CD4-positive, CD25-positive, alpha-beta regulatory T cell (primary cell): ENCODE results near the gene CAST. TPM values are rescaled to one million over a fixed set of nuclear protein-coding genes. Genes with fewer than 3 reads are reported as not detected.

ENCODE experiments used
- ATAC-seq, 2 donors: fragments of 150-1000 bp; cut with Tn5 transposase; one replicate each; pipeline ENCODE4 v1.10.0; 2021; ENCODE audit warnings: low read depth in 2 of 2, moderate number of reproducible peaks in 2 of 2, moderate library complexity in 1 of 2
- DNase-seq, 3 donors: peaks; one replicate each; pipeline versions ENCODE4 v3.0.0 to v3.0.0-alpha.2; 2012 to 2022; ENCODE audit warnings: mixed read lengths in 1 of 3
- H3K27ac ChIP-seq: one replicate; pipeline ENCODE4 v1.7.0; 2013; ENCODE audit warnings: mild to moderate bottlenecking, low read length; ENCODE audit not compliant: insufficient read depth, poor library complexity, severe bottlenecking
- H3K27me3 ChIP-seq: one replicate; pipeline ENCODE4 v1.7.0; 2013; ENCODE audit warnings: low read length; ENCODE audit not compliant: control insufficient read depth, insufficient read depth
- H3K36me3 ChIP-seq: one replicate; pipeline ENCODE4 v1.7.0; 2013; ENCODE audit warnings: mild to moderate bottlenecking, low read length, moderate library complexity; ENCODE audit not compliant: control insufficient read depth, insufficient read depth
- H3K4me1 ChIP-seq: 2 replicates; pipeline ENCODE4 v1.7.0; 2013; ENCODE audit warnings: mild to moderate bottlenecking, low read length; ENCODE audit not compliant: insufficient read depth, control insufficient read depth, poor library complexity, severe bottlenecking
- H3K4me3 ChIP-seq: one replicate; pipeline ENCODE4 v1.7.0; 2013; ENCODE audit warnings: low read depth, mild to moderate bottlenecking, low read length, moderate library complexity
- H3K9me3 ChIP-seq, 2 experiments: 1 replicate in 1 of 2; 2 replicates in 1 of 2; pipeline ENCODE4 v1.7.0; 2013; ENCODE audit warnings: low read length in 2 of 2, mild to moderate bottlenecking in 1 of 2, moderate library complexity in 1 of 2; ENCODE audit not compliant: control insufficient read depth in 2 of 2
- H3K27ac Mint-ChIP-seq, 3 donors: one replicate each; pipeline ENCODE4 v1.8.0; 2020 to 2022; ENCODE audit warnings: mild to moderate bottlenecking in 3 of 3, mixed read lengths in 3 of 3, moderate library complexity in 2 of 3
- H3K27me3 Mint-ChIP-seq: one replicate; pipeline ENCODE4 v1.8.0; 2022; ENCODE audit warnings: mild to moderate bottlenecking, mixed read lengths
- H3K36me3 Mint-ChIP-seq: one replicate; pipeline ENCODE4 v1.8.0; 2020; ENCODE audit warnings: mixed read lengths
- H3K4me1 Mint-ChIP-seq, 4 donors: one replicate each; pipeline ENCODE4 v1.8.0; 2020 to 2022; ENCODE audit warnings: mixed read lengths in 4 of 4, mild to moderate bottlenecking in 1 of 4
- H3K4me3 Mint-ChIP-seq, 4 donors: one replicate each; pipeline ENCODE4 v1.8.0; 2020 to 2022; ENCODE audit warnings: mild to moderate bottlenecking in 4 of 4, mixed read lengths in 4 of 4, moderate library complexity in 3 of 4
- H3K9me3 Mint-ChIP-seq, 7 donors: one replicate each; pipeline ENCODE4 v1.8.0; 2020 to 2022; ENCODE audit warnings: mixed read lengths in 7 of 7, mild to moderate bottlenecking in 3 of 7, moderate library complexity in 2 of 7
- polyA plus RNA-seq, 4 donors: library from polyadenylated mRNA; unstranded; fragments of 300-500 nt; fragmentation: Illumina TruSeq; gene quantifications; one replicate each; pipeline ENCODE4 v1.2.3, GENCODE V29; 2021
- total RNA-seq: library from RNA; stranded (reverse); gene quantifications from one replicate; pipeline ENCODE4 v1.2.3, GENCODE V29; 2022

CAST gene
- total and polyA plus RNA-seq, 5 donors from 2014 or later, result 37.8 to 374 (median 48.2) TPM

DNA sequence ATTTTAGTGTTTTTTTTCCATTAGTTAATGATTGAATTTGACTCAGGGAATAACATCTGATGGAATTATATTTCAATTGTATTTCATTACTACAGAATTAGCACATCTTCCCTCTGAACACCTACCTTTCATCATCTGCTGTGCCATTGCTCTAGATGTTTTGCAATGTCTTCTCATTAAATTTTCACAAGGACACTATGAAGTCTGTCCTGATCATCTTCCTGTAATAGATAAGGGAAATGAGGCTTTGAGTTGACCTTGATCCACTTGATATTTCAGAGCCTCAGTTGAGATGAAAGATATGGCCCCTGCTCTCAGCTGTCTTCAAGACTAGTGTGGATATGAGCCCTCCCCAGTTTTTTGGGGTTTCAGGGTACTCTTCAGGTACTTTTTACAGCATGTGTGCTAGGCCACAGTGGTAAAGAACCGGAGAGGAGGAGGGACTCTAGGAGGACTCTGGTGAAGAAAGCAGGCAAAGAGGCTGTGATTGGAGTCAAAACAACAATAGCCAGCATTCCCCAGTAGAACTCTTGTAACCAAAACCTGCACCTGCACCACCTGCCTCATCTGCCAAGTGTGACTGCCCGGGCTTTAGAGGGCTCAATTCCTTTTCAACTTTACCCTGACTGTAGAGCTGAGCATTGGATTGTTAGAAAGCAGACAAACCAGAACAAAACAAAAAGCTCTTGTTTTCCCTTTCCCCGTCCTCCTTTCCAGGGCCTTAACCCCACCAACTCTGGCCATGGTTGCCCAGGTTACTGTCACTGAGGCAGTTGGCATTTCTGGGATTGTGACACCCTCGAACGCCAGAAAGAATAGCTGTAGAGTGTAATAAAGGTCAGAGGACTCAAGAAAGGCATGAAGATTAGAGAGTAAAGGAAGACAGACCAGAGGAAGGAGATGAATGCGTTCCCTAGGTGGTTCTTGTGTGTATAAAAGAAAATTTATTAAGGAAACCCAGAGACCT is 89.3 kb downstream of the CAST start:
- H3K4me3 Mint-ChIP-seq, result no peak overlapping the region
- no peaks in the 10 kb centered on the region for H3K27me3 Mint-ChIP-seq
- Histone ChIP-seq H3K4me3 (no peak overlapping the region), H3K4me1 (no peaks in the 10 kb centered on the region), H3K9me3 (no peaks in the 10 kb centered on the region), H3K27ac (no peak overlapping the region), H3K27me3 (no peaks in the 10 kb centered on the region), H3K36me3 (peaks cover 93% of the 10 kb centered on the region)
- H3K9me3 Mint-ChIP-seq, result no peaks in the 10 kb centered on the region
- H3K27ac Mint-ChIP-seq, result peak overlapping the region in 1 of 3 donors; percentile 52
- peaks cover 18% of the 10 kb centered on the region for H3K36me3 Mint-ChIP-seq
- peaks cover 2 to 12% (median 5%) of the 10 kb centered on the region in 4 donors for H3K4me1 Mint-ChIP-seq
- DNase-seq (no peak), ATAC-seq (no peak)

DNA sequence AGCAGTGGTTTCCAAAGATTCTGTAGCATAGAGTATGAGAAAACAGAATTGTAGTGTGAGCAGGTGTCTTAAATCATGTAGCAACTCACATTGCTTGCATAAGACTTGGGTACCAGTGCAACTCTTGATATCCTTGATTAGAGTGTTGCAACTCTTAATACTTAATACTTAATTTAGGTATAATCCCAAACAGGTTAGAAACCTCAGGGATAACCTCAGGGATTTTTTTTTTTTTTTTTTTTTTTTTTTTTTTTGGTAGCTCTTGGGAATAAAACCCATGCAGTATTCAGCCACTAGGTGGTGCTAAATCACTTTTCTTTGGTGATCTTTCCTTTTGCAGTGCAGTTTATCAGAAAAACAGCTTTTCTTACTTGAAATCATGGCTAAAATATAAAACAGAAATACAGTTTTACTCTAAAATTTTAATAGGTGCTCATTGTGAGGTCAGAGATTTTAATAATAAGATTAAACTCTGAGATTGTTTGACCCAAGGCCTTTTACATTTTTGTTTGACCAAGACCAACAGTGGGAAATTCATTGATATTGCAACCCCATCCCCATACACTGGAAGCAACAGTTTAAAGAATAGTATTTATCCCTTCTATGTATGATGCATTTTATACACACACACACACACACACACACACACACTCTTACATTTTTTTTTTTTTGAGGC is 90.3 kb downstream of the CAST start:
- ATAC-seq (peak in 1 of 2 donors; percentile 55), DNase-seq (peak; percentile 26 to 74 (median 67))
- Mint-ChIP-seq H3K27ac (peak overlapping the region in 1 of 3 donors; percentile 73), H3K4me1 (peaks cover 2 to 10% (median 5%) of the 10 kb centered on the region in 4 donors), H3K4me3 (no peak overlapping the region), H3K9me3 (no peaks in the 10 kb centered on the region), H3K36me3 (peaks cover 23% of the 10 kb centered on the region), H3K27me3 (no peaks in the 10 kb centered on the region)
- H3K27ac ChIP-seq, result peak overlapping the region; percentile 7
- H3K4me1 ChIP-seq, result no peaks in the 10 kb centered on the region
- H3K36me3 ChIP-seq, result peaks cover 94% of the 10 kb centered on the region
- no peaks in the 10 kb centered on the region for H3K9me3 ChIP-seq
- no peaks in the 10 kb centered on the region for H3K27me3 ChIP-seq
- no peak overlapping the region for H3K4me3 ChIP-seq

DNA sequence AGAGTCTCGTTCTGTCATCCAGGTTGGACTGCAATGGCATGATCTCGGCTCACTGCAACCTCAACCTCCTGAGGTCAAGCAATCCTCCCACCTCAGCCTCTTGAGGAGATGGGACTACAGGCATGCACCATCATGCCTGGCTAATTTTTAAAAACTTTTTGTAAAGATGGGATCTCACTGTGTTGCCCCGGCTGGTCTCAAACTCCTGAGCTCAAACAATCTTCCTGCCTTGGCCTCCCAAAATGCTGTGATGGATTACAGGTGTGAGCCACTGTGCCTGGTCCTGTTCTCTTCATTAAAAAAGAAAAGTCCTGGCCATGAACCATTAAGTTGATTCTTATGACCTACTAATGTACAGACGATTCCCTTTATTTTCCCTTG is 90.8 kb downstream of the CAST start:
- no peaks in the 10 kb centered on the region for H3K4me1 ChIP-seq
- no peaks in the 10 kb centered on the region for H3K9me3 ChIP-seq
- no peak overlapping the region for H3K4me3 ChIP-seq
- H3K27ac ChIP-seq, result no peak overlapping the region
- H3K27ac Mint-ChIP-seq, result peak overlapping the region in 1 of 3 donors; percentile 73
- no peak for ATAC-seq
- peaks cover 2 to 6% (median 4%) of the 10 kb centered on the region in 4 donors for H3K4me1 Mint-ChIP-seq
- H3K36me3 Mint-ChIP-seq, result peaks cover 23% of the 10 kb centered on the region
- H3K9me3 Mint-ChIP-seq, result no peaks in the 10 kb centered on the region
- no peaks in the 10 kb centered on the region for H3K27me3 Mint-ChIP-seq
- H3K36me3 ChIP-seq, result peaks cover 94% of the 10 kb centered on the region
- no peaks in the 10 kb centered on the region for H3K27me3 ChIP-seq
- no peak for DNase-seq
- no peak overlapping the region for H3K4me3 Mint-ChIP-seq

- Histone ChIP-seq H3K4me1 (no peaks in the 10 kb centered on the region), H3K9me3 (no peaks in the 10 kb centered on the region), H3K36me3 (peaks cover 94% of the 10 kb centered on the region), H3K4me3 (no peak overlapping the region), H3K27me3 (no peaks in the 10 kb centered on the region), H3K27ac (no peak overlapping the region)
- H3K4me1 Mint-ChIP-seq, result peaks cover 2 to 10% (median 7%) of the 10 kb centered on the region in 4 donors
- no peaks in the 10 kb centered on the region for H3K9me3 Mint-ChIP-seq
- peak overlapping the region in 2 of 3 donors; percentile 32 to 73 for H3K27ac Mint-ChIP-seq
- ATAC-seq (no peak), DNase-seq (no peak)
- H3K36me3 Mint-ChIP-seq, result peaks cover 23% of the 10 kb centered on the region
- H3K27me3 Mint-ChIP-seq, result no peaks in the 10 kb centered on the region
- no peak overlapping the region for H3K4me3 Mint-ChIP-seq
Measured at GRCh38 chr5:96753848-96754247, 91.7 kb downstream of the CAST start.

GRCh38 chr5:96755851-96756250 is 93.7 kb downstream of the CAST start:
- H3K27ac Mint-ChIP-seq, result peak overlapping the region in 1 of 3 donors; percentile 86
- peaks cover 19% of the 10 kb centered on the region for H3K36me3 Mint-ChIP-seq

DNA sequence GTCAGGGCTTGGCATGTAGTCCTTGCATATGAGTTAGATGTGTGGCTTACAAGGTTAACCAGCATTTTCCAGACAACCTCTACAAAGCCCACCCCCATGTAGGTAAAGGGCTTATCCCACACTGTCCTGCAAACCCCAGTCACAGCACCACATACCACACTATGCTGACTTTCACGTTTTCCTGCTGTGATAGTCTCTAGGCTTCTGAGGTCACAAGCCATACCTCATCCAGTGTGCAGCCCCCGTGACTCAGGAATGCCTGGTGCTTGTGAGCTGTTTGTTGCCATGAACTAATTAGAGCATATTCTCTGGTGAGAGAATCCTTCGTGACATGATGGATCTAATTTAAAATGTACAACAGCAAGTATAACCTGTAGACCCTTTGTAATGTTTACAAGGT is 94.8 kb downstream of the CAST start:
- no peaks in the 10 kb centered on the region for H3K9me3 ChIP-seq
- H3K9me3 Mint-ChIP-seq, result no peaks in the 10 kb centered on the region
- no peak for DNase-seq
- H3K27me3 Mint-ChIP-seq, result no peaks in the 10 kb centered on the region
- no peak overlapping the region for H3K4me3 ChIP-seq
- no peak overlapping the region for H3K4me3 Mint-ChIP-seq
- no peak for ATAC-seq
- no peak overlapping the region for H3K27ac ChIP-seq
- H3K36me3 ChIP-seq, result peaks cover 76% of the 10 kb centered on the region
- no peaks in the 10 kb centered on the region for H3K27me3 ChIP-seq
- no peaks in the 10 kb centered on the region for H3K4me1 ChIP-seq
- H3K27ac Mint-ChIP-seq, result peak overlapping the region in 1 of 3 donors; percentile 35
- peaks cover 19% of the 10 kb centered on the region for H3K36me3 Mint-ChIP-seq
- peaks cover 2 to 12% (median 7%) of the 10 kb centered on the region in 4 donors for H3K4me1 Mint-ChIP-seq

More at GRCh38 chr5:96755851-96756250, 93.7 kb downstream of the CAST start:
- no peak for ATAC-seq
- H3K27me3 ChIP-seq, result no peaks in the 10 kb centered on the region
- no peak for DNase-seq
- H3K9me3 ChIP-seq, result no peaks in the 10 kb centered on the region
- H3K4me1 Mint-ChIP-seq, result peaks cover 5 to 12% (median 7%) of the 10 kb centered on the region in 4 donors
- no peak overlapping the region for H3K27ac ChIP-seq
- H3K9me3 Mint-ChIP-seq, result no peaks in the 10 kb centered on the region
- H3K27me3 Mint-ChIP-seq, result no peaks in the 10 kb centered on the region
- H3K4me1 ChIP-seq, result no peaks in the 10 kb centered on the region
- H3K36me3 ChIP-seq, result peaks cover 82% of the 10 kb centered on the region
- no peak overlapping the region for H3K4me3 ChIP-seq
- H3K4me3 Mint-ChIP-seq, result no peak overlapping the region

GRCh38 chr5:96758621-96759020 is 96.4 kb downstream of the CAST start:
- H3K9me3 ChIP-seq, result no peaks in the 10 kb centered on the region
- peaks cover 82% of the 10 kb centered on the region for H3K36me3 ChIP-seq
- H3K4me1 Mint-ChIP-seq, result peaks cover 0 to 9% (median 6%) of the 10 kb centered on the region in 4 donors
- H3K36me3 Mint-ChIP-seq, result peaks cover 17% of the 10 kb centered on the region
- peak overlapping the region in 1 of 3 donors; percentile 34 for H3K27ac Mint-ChIP-seq
- H3K27me3 ChIP-seq, result no peaks in the 10 kb centered on the region
- DNase-seq (no peak), ATAC-seq (no peak)
- H3K27ac ChIP-seq, result no peak overlapping the region
- H3K4me3 ChIP-seq, result no peak overlapping the region
- H3K4me3 Mint-ChIP-seq, result no peak overlapping the region
- no peaks in the 10 kb centered on the region for H3K4me1 ChIP-seq
- no peaks in the 10 kb centered on the region for H3K9me3 Mint-ChIP-seq
- H3K27me3 Mint-ChIP-seq, result no peaks in the 10 kb centered on the region
